Liver (tissue), 3 donors: ENCODE data around the gene KDM2B.

Experiments used
- CTCF ChIP-seq: fragments of 150-350 bp; IDR thresholded peaks from 2 replicates; pipeline ENCODE4 v1.5.1; 2017; ENCODE audit warnings: improper control_type of control experiment, low read depth, low read length; ENCODE audit not compliant: missing input control
- GABPA ChIP-seq, 2 donors: IDR thresholded peaks in 1 of 2; conservative IDR thresholded peaks in 1 of 2; 2 replicates each; pipeline ENCODE4 v1.6.1; 2016; ENCODE audit warnings: antibody characterized with exemption in 2 of 2, mild to moderate bottlenecking in 1 of 2, moderate library complexity in 1 of 2
- MAX ChIP-seq: IDR thresholded peaks from 2 replicates; pipeline ENCODE4 v1.6.1; 2016; ENCODE audit warnings: antibody characterized with exemption
- RAD21 ChIP-seq, 2 donors: IDR thresholded peaks; 2 replicates each; pipeline ENCODE4 v1.6.1; 2016; ENCODE audit warnings: antibody characterized with exemption in 2 of 2, mild to moderate bottlenecking in 2 of 2
- REST ChIP-seq: IDR thresholded peaks from 2 replicates; pipeline ENCODE4 v1.6.1; 2016; ENCODE audit warnings: antibody characterized with exemption, mild to moderate bottlenecking
- RXRA ChIP-seq, 2 donors: IDR thresholded peaks; 2 replicates each; pipeline ENCODE4 v1.6.1; 2017 to 2018; ENCODE audit warnings: antibody characterized with exemption in 2 of 2, mild to moderate bottlenecking in 1 of 2
- TAF1 ChIP-seq: conservative IDR thresholded peaks from 2 replicates; pipeline ENCODE4 v1.6.1; 2016; ENCODE audit warnings: antibody characterized with exemption, mild to moderate bottlenecking
- YY1 ChIP-seq: IDR thresholded peaks from 2 replicates; pipeline ENCODE4 v1.6.1; 2016; ENCODE audit warnings: antibody characterized with exemption, mild to moderate bottlenecking
- ZBTB33 ChIP-seq: IDR thresholded peaks from 2 replicates; pipeline ENCODE4 v1.6.1; 2016; ENCODE audit warnings: antibody characterized with exemption
- donor health status: healthy.
- donor health status: healthy.

- TF ChIP-seq CTCF, result no peak
- TF ChIP-seq TAF1, result no peak
- no peak for TF ChIP-seq MAX
- no peak for TF ChIP-seq REST
- no peak for TF ChIP-seq RAD21 (IDR thresholded peaks at IDR 0.05)
- no peak for TF ChIP-seq GABPA (IDR thresholded peaks at IDR 0.05 in 1 of 2, conservative IDR thresholded peaks at IDR 0.05 in 1 of 2)
- TF ChIP-seq ZBTB33, result no peak
- TF ChIP-seq RXRA (IDR thresholded peaks at IDR 0.05), result no peak
- no peak for TF ChIP-seq YY1
These were observed 138.5 kb downstream of the KDM2B start for GRCh38 chr12:121442028-121442948.
